Loucy (cell line): ENCODE results near the gene CLCN7.

ENCODE experiments used
- CTCF ChIP-seq: fragments of 200-600 bp; sonication (generic); conservative IDR thresholded peaks from 2 replicates; pipeline ENCODE4 v1.5.1; 2014; ENCODE audit warnings: mild to moderate bottlenecking, antibody characterized with exemption, low read length
- EZH2phosphoT487 ChIP-seq: fragments of 200-600 bp; IDR thresholded peaks from 2 replicates; pipeline ENCODE4 v1.6.1; 2018; ENCODE audit warnings: antibody characterized with exemption, mild to moderate bottlenecking, moderate library complexity, borderline replicate concordance

- TF ChIP-seq CTCF (no peak), EZH2phosphoT487 (no peak)
Observed at GRCh38 chr16:1481906-1482835, 7.3 kb upstream of the CLCN7 start.
